Measurements from ENCODE around the gene SSU72.
"Not testable (repeated sequence)": the region's sequence is repeated elsewhere in the genome, so short reads cannot be mapped to it uniquely, and the experiment has no call there.

SSU72 gene

DNA sequence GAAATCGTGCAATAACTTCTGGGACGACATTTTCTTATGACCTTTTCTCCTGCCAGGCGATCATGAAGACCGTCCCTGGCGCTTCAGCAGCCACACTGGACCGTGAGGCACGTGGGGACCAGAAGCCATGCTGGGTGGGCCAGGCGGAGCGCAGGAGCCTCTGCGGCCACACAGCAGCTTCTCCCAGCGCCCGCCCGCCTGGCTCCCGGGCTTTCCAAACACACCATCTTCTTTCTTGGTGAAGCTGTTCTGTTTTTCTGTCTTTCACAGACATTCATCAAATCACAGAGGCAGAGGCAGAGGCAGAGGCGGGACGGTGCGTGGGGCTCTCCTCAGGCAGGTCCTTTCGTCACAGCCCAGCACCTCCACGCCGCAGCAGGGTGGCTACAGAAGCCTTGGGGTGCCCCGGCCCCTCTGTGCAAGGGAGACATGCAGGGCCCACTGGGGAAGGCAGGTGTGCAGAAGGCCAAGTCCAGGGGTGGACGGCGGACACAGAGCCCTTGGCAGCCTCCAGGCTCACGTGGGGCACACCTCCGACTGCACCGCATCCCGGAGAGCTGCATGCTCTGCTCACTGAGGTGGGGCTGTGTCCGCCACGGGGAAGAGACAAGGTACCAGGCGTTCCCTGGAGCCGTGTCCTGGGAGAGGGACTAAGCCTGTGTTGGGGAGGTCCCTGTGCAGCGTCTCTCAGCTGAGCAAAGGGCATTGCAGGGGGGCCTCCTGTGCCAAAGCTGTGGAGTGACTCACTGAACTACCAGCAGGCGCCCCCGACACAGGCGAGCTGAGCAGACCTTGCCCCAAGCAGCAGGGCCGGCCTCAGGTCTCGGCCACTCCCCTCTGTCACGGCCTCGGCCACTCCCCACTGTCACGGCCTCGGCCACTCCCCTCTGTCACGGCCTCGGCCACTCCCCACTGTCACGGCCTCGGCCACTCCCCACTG, 31.6 kb downstream of the SSU72 start:
- DNase-seq (ENCODE audit: low read depth in 1 of 2, low spot score in 1 of 2): no peak

DNA sequence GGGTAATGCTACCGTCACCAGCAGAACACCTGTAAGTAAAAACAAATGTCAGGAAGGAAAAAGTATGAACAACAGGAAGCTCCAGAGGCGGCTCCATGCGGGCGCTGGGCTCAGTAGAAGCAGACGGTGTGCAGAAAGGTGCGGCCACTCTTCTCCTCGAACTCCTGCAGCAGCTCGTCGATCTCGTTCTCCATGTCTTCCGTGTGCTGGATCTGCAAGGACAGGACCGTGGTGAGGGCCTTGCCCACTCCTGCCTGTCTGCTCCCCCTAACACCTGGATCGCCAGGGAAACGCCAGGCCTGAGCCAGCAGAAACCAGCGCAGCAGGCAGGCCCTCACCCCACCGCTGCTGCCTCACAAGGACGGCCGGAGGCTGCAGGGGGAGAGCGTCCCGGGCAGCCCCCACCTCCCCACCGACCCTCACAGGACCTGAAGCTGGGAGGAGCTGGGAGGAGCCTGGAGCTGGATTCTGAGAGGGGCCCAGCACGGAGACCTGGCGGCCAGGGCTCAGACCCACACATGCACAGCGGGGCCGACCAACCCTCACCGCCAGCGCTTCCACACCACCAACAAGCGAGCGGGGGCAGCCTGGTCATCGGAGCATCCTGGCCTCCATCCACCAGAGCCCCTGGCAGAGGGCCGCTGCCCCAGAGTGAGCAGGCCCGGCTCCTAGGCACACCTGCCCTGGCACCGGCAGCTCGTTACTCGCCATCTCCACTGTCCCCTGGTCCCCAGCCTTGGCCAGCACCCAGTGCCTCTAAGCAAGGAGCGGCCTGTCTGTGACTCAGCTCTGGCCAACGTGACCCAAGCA, 32.5 kb downstream of the SSU72 start:
- DNase-seq (ENCODE audit: low read depth in 1 of 2, low spot score in 1 of 2): no peak

DNA sequence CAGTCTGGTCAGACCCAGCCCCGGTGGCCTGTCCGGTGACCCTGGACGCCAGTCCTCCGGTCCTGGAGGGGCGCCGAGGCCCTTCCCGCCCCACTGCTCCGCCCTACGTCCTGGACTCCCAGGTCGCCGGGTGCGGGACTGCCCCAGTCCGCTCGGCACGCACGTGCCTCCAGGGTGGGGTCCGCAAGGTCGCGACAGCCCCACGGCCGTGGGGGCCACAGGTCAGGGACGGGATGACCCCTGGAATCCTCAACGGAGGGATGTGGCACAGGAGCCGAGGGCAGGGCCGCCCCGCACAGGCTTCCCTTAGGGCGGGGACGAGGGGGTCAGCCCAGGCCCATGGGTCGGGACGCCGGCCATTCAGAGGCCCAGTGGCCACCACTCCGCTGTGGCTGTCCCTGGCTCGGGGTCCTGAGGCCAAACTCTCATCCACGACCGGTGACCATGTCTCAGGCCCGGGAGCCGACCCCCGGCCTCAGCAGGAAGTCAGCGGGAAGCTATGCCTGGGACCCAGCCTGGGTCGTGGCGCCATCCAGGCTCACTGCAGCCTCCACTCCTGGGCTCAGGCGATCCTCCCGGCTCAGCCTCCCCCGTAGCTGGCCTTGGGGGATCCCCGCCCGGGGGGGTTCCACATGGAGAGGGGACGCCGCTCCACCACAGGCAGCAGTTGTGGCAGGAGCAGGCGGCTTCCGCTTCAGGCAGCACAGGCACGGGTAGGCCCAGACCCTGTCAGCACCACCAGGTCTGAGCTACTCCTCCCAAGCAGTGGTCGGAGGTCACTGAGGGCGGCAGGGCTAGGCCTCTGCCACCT, 33.6 kb downstream of the SSU72 start:
- no peak for DNase-seq (ENCODE audit: low read depth in 1 of 2, low spot score in 1 of 2)

DNA sequence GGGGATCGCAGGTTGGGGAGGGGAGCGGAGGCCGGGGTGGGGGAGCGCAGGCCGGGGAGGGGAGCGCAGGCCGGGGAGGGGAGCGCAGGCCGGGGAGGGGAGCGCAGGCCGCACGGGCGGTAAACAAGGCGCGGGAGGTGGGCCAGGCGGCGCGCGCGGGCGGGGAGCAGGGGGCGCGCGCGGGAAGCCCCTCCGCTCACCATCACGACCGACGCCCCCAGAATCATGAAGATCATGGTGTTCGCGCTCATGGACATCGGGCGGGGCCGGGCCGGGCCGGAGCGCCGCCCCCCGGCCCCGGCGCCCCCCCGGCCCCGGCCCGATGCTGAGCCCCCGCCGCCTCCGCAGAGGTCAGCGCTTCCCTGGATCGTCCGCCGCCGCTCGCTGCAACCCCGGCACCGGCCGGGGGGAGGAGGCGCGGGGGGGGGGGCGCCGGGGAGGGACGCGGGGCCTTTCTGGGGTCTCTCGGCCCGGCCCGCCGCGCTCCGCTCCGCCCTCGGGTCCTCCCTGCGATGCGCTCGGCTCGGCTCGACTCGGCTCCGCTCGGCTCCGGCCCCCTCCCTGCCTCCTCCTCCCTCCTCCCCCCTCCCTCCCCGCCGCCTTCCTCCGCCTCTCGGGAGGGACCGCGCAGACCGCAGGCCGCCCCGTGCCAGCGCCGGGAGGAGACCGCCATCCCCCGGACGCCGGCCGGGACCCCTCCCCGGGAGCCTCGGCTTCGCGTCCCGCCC, 34.4 kb downstream of the SSU72 start, which contains the start of gene TMEM240:
TMEM240 (minus strand) TSS at position 535 of the 728 bp plus-strand sequence; CDS start at position 257, 278 bp downstream.
- DNase-seq (ENCODE audit: low read depth in 1 of 2, low spot score in 1 of 2): peak; percentile 9 to 32

DNA sequence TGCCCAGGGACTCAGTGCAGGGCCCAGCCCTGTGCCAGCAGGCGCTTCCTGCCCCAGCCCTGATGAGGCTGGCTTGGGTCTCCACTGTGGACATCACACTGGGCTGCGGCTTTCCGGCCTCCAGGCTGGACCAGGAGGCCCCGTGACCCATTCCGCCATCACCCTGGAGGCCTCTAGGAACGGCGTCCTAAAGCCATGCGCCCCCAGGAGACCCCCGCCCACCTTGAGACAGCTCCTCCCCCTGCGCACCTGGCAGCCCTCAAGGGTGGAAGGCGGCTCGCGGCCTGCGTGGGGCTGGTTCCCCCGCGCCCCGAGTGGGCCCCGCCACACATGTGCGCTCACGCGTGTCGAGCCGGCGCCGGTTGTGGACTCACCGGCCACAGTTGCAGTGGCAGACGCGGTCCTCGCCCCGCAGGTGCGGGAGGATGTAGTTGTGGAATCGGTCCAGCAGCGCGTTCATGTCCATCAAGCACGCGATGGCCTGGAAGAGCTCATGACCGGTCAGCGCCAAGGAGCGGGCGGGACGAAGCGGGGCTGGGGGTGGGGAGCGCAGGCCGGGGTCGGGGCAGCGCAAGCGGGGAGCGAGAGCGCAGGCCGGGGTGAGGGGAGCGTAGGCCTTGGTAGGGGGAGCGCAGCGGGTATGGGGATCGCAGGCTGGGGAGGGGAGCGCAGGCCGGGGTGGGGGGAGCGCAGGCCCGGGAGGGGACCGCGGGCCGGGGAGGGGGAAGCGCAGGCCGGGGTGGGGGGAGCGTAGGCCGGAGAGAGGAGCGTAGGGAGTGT, 35.2 kb downstream of the SSU72 start:
- no peak for DNase-seq (ENCODE audit: low read depth in 1 of 2, low spot score in 1 of 2)

DNA sequence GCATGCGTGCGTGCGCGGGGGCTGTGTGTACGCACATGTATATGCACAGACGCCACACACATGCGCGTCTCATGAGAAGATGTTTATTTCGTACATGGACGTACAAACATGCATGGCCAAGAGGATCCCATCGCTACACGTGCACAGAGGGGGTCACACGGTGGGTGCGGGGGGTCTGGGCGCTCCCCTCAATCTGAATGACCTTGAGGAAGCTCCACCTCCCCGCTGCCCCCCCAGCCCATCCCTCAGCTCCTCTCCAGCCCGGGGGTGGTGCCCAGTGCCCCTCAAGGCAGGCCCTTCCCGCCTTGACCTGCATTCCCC, 35.7 kb downstream of the SSU72 start:
- DNase-seq (ENCODE audit: low read depth in 1 of 2, low spot score in 1 of 2): no peak

DNA sequence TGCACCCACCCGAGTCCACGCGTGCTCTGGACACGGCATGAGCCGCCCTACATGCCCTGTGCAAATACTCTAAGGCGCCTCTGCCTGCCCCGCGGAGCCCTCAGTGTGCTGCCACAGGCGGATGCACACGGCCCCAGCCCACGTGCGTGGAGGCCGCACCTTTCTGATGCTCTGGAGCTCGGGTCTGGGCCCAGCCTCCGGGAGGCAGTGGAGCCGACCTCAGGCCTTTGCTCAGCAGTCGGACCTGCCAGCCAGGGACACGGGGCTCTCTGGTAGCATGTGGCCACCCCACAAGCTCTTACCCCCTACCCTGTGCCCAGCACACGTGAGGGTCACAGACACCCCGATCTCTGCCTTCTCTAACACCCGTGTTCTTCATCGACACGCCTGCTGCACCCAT, 36.3 kb downstream of the SSU72 start:
- DNase-seq (ENCODE audit: low read depth in 1 of 2, low spot score in 1 of 2): no peak

DNA sequence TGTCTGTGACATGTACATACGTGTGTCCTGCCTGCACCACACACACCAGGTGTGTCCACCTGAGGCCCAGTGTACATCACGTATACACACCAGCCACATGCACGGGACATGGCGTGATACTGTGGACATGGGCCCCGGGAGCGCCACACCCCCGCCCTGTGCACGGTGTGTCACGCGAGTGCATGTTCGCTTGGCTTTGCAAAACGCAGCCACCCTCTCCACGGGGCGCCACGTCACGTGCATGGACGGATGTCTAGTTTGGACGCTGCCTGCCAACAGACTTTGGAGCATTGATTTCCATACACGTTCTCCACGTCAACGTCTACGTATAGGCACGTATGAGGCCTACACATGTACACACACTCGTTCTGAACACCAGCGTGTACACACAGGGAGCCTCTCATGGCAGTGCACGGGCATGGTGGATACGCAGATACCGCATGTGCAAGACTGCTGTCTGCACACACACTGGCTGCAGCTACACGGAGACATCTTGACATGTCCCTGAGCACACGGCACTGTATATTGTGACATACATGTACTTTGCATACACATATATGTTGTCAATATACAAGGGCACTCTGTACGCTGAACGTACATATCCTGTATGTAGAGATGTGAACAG, 36.9 kb downstream of the SSU72 start:
- no peak for DNase-seq (ENCODE audit: low read depth in 1 of 2, low spot score in 1 of 2)

DNA sequence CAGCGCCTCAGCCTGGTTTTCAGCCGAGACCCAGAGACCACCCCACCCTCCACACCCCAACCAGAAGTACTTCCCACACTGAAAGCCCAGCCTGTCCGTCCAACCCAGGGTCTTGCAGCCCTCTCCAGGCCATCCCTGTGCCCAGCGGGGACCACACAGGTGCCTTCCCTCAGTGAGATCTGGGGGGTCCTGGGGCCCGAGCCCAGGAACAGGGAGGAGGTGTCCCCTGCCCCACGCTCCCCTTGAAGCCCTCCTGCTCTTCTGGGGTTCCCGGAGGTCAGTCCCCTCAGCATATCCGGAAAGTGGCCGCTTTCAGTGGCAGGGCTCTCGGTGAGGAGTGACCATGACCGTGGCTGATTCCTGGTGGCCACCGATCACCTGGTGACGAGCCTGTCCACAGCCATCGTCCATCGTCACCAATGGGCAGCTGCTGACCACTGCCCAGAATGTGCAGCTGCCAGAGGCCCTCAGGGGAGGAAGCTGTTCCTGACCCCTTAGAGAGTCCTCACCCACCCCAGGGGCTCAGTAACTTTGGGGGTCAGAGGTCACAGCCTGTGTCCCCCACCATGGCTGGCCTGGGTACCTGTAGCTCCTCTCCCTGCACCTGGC, 37.6 kb downstream of the SSU72 start:
- no peak for DNase-seq (ENCODE audit: low read depth in 1 of 2, low spot score in 1 of 2)

DNA sequence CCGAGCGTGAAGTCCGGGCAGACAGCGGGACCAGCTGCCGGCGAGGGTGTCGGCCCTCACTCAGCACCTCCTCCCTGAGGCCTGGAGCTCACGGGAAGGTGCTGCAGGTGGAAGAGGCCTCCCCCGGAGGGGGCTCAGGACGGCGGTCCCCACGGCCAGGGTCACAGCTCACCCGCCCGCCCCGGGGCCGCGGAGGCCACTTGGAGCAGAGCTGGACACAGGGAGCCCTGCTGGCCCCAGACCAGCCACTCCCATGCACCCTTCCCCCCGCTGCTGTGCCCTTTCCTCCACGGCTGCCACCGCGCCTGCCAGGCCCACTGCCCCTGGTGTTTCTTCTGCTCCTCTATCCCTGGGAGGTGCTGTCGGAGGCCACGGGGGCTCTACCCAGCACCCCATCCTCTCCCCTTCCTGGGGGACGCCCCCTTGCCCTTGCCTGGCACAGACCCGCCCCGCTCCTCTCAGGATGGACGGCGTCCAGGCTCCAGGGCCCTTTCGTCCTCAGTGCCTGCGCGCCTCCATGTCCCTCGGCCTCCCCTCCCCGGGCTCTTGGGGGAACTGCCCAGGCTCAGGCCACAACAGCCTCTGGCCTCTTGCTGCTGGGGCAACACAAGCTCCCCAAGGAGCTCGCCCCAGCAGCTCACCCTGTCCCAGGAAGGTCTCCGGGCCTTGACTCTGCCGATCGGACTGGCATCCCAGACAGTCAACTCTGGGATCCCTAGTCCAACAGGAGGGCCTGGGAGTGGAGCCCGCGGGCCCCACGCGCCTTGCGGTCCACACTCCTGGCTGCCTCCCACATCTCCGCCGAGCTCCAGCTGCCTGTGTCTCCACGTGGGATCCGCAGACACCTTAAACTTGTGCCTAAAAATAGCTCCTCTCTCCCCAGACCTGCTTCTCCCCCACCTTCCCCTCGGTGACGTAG, 38.4 kb downstream of the SSU72 start:
- no peak for DNase-seq (ENCODE audit: low read depth in 1 of 2, low spot score in 1 of 2)

DNA sequence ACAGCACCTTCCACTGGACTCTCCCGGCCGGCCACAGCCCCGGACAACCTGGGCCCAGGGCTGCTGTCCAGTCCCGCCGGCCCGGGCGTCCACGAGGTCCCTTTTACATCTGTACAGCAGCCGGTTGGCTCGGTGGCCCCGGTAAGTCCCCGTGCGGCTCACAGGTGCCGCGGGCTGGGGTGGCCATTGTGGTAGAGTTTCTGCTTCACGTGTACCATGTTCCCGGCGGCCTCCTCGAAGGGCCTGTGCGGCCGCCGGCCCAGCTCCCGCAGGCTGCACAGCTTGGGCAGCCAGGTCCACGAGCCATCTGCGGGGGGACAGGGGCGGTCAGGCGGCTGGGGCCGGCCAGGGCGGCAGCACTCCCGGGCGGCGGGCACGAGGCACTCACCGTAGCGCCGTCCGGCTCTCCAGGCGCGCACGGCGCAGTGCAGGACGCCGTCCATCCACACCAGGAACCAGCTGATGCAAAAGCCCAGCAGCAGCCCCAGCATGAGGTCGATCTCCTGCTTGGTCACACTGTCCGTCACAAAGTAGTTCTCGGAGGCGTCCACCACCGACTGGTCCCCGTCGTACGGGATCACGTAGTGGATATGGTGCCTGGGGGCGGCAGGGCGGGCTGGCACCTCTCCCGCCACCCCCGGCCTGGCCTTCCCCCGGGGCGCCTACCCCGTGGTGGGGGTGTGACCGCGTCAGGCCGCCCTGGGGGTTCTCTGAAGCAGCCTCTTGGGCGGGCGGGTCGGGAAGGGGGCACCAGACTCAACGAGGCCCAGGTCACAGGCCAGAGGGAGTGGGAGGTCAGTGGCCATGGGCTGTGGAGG, 39.3 kb downstream of the SSU72 start:
- DNase-seq (ENCODE audit: low read depth in 1 of 2, low spot score in 1 of 2): no peak

DNA sequence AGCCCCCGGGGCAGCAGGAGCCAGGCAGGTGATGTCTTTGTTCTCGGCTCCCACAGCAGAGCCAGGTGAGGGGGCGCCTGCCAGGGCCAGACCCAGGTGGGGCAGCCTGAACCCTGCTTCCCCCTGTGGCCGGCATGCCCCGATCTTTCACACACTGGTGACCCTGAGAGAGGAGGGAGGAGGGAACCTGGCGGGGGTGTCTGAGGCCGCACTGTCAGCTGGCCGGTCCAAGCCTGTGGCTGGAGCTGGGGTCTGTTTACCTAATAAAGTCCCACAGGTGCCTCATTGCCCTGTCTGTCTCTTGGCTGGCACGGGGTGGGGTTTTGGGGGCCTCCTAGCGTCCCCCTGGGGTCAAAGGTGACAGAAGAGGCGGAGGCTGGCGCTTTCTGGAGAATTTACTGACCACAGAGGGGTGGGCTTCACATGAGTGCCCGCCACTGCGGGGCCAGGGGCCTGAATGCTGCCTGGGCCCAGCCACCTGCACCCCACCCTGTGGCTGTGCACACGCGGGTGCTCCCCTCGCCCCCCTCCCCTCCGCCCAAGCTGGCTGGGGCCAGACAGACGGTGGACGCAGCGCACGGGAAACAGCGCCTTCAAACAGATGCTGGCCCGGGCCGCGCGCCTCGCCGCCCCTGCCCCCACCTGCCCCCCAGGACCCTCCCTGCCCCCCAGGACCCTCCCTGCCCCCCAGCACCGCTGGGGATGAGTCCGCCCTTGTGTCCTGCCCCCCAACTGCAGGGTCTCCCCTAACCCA, 40.1 kb downstream of the SSU72 start:
- no peak for DNase-seq (ENCODE audit: low read depth in 1 of 2, low spot score in 1 of 2)

DNA sequence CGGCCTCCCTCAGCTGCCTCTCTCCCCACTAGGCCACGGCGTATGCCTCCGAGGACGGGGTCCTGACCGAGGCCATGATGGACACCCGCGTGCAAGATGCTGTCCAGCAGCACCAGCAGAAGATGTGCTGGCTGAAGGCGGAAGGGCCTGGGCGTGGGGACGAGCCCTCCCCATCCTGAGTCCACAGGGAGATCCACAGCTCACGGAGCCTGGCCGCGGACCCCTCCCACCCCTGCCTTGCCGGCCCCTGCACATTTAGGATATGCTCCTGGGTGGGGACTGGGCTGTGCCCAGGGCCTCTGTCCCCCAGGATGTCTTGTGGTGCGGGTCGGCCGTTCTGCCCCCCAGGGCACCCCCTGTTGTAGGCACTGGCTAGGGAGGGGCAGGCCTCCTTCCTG, 40.8 kb downstream of the SSU72 start:
- not testable (repeated sequence) for DNase-seq (ENCODE audit: low read depth in 1 of 2, low spot score in 1 of 2)

DNA sequence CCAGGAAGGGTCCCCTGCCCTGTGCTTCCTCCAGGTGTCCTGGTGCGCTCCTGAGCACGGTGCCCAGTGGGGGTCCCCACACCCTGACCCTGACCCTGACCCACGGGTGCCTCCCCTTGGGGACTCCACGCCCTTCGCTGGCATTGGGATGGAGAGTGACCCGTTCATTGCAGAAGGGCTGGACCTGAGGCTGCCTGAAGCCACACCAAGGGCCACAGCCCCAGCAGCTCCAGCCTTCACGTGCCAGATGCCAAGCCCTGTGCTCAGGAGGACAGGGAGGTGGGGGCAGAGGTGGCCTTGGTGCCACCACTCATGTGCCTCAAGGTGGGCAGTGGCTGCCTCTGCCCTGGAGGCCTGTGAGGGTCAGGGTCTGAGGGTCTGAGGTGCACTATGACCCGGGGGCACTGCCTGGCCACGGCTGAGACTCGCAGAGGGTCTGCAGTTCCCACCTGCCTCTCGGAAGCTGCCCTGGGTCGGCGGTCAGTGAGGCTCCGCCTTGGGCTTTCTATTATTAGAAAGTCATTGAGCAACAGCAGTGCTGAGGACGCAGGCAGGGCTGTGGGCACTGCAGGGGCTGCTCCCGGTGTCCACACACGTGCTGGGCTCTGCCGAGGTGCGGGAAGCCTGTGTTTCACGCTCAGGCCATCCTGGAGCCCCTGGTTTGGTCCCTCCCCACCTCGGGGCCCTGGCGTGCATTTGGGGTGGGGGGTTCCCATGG, 41.3 kb downstream of the SSU72 start:
- not testable (repeated sequence) for DNase-seq (ENCODE audit: low read depth in 1 of 2, low spot score in 1 of 2)

DNA sequence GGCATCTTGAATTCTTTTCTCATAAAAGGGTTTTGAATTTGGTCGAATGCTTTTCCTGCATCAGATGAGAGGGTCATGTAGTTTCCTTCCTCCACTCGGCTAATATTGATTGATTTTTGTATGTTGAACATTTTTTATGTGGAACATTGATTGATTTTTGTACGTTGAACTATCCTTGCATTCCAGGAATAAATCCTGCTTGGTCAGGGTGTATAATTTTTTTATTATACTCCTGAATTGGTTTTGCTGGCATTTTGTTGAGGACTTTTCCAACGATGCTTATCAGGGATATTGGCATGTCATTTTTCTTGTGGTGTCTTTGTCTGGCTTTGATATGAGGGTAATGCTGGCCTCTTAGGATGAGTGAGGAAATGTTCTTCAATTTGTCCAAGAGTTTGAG, 42.7 kb downstream of the SSU72 start:
- no peak for DNase-seq (ENCODE audit: low read depth in 1 of 2, low spot score in 1 of 2)

DNA sequence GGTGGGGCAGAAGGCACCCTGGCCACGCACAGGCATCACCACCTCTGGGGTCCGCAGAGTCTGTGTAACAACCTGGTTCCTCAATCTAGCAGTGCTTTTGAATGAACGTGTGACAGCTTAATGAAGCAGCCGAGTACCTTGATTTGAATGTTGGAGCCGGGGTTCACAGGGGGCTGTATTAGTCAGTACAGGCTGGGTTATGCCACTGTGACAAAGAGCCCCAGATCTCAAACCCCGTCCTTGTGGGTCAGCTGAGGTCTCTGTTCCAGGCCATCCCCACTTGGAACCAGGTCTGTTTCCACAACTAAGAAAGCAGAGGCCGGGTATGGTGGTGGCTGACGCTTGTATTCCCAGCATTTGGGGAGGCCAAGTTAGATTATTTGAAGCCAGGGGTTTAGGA, 44.7 kb downstream of the SSU72 start:
- no peak for DNase-seq (ENCODE audit: low read depth in 1 of 2, low spot score in 1 of 2)

Measured in activated CD4-positive, alpha-beta T cell treated with anti-CD3 and anti-CD28 coated beads, Interleukin-2, amount 50 U/mL, for 24 hours (primary cell).